ENCODE results near the gene RIN1. TPM values are rescaled to one million over a fixed set of nuclear protein-coding genes. Genes with fewer than 3 reads are reported as not detected.

The RIN1 gene
- total and polyA plus RNA-seq, 2 donors (not counting 1 experiment from before 2014, with no cell fraction given): 0.72 to 1.7 TPM

DNA sequence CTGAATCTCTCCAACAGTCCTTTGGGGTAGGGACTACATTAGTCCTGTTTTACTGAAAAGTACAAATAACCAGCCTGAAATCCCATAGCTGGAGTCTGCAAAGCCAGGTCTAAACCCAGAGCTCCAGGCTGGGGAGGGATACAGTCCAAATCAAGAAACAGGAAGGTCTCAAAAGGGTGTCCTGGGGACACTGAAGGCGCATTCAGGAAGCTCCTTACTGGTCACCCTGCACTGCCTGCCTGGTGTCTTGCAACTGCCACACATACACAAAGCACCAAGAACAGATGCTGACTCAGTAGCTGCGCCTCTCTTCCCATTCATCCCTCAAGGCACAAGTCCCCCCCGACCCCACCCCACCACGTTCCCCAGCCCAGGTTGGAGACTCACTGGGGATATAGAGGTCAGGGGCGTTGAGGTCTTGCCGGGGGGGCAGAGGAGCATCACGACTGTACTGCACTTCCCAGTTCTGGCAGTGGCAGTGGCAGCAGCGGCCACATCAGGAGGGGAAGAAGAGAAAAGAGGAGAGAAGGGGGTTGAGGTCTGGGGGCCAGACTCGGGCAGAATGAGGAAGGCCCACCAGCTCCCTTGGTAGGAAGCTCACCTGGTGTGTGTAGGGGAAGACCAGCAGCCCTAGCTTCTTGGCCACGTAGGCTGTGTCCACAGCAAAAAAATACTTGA, 48.9 kb downstream of the RIN1 start:
- Histone ChIP-seq H3K4me2 (replicated peaks; ENCODE audit: low read depth, low read length, poor library complexity, severe bottlenecking) (peak overlapping the region; percentile 94), H3K4me1 (ENCODE audit: control insufficient read depth in 2 of 2, insufficient read depth in 2 of 2, low read length in 2 of 2) (peaks cover 36 to 48% of the 10 kb centered on the region in 2 donors), H3K9ac (ENCODE audit: low read length) (no peak overlapping the region), H3K36me3 (replicated peaks in 1 of 2; ENCODE audit: control extremely low read depth in 1 of 2, control insufficient read depth in 1 of 2, extremely low read depth in 1 of 2, insufficient read depth in 2 of 2, low read length in 1 of 2) (peaks cover 0 to 13% of the 10 kb centered on the region in 2 experiments), H4K20me1 (ENCODE audit: control insufficient read depth, insufficient read depth, low read length, poor library complexity, severe bottlenecking) (peaks cover 26% of the 10 kb centered on the region), H3K79me2 (ENCODE audit: control insufficient read depth, insufficient read depth, low read length) (peaks cover 35% of the 10 kb centered on the region), H3K9me3 (ENCODE audit: control extremely low read depth in 1 of 3, control insufficient read depth in 2 of 3, insufficient read depth in 1 of 3, low read length in 2 of 3) (peaks cover 0 to under 1% (median 0%) of the 10 kb centered on the region in 3 donors), H3K27me3 (replicated peaks in 1 of 4; ENCODE audit: control extremely low read depth in 1 of 4, control insufficient read depth in 3 of 4, insufficient read depth in 4 of 4, low read length in 3 of 4) (peaks cover under 1 to 17% (median 7%) of the 10 kb centered on the region in 4 experiments), H2AFZ (ENCODE audit: insufficient read depth, low read depth, low read length, poor library complexity, severe bottlenecking) (no peak overlapping the region), H3K4me3 (ENCODE audit: control extremely low read depth in 1 of 5, extremely low read depth in 1 of 5, insufficient read depth in 1 of 5, low read depth in 2 of 5, low read length in 4 of 5) (no peak overlapping the region), H3K27ac (ENCODE audit: low read length in 2 of 2) (no peak overlapping the region)
- TF ChIP-seq, protein P1, sequence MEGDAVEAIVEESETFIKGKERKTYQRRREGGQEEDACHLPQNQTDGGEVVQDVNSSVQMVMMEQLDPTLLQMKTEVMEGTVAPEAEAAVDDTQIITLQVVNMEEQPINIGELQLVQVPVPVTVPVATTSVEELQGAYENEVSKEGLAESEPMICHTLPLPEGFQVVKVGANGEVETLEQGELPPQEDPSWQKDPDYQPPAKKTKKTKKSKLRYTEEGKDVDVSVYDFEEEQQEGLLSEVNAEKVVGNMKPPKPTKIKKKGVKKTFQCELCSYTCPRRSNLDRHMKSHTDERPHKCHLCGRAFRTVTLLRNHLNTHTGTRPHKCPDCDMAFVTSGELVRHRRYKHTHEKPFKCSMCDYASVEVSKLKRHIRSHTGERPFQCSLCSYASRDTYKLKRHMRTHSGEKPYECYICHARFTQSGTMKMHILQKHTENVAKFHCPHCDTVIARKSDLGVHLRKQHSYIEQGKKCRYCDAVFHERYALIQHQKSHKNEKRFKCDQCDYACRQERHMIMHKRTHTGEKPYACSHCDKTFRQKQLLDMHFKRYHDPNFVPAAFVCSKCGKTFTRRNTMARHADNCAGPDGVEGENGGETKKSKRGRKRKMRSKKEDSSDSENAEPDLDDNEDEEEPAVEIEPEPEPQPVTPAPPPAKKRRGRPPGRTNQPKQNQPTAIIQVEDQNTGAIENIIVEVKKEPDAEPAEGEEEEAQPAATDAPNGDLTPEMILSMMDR (IDR thresholded peaks at IDR 0.05): no peak
- TF ChIP-seq EZH2 (IDR thresholded peaks at IDR 0.05; ENCODE audit: borderline replicate concordance, insufficient read depth, low read depth, low read length, poor library complexity, severe bottlenecking): no peak
- Mint-ChIP-seq H3K4me1 (peaks cover 39% of the 10 kb centered on the region), H3K27ac (peak overlapping the region; percentile 77), H3K27me3 (no peaks in the 10 kb centered on the region), H3K9me3 (ENCODE audit: insufficient read depth) (no peaks in the 10 kb centered on the region), H3K4me3 (peak overlapping the region; percentile 72)
- 60% methylated on average over 6 of the region's 10 CpGs for WGBS (ENCODE audit: insufficient coverage)
- ATAC-seq (ENCODE audit: low read depth) (no peak), DNase-seq (peak; percentile 36)
- POLR2A ChIA-PET: interaction anchor here (0.7 kb wide), 1 partner anchor 732 kb away, joined by 7 read pairs; no protein-coding TSS in a partner anchor
- CTCF ChIA-PET: interaction anchor here (0.5 to 1.0 kb wide), 4 partner anchors 17 to 210 kb away, joined by 3 to 4 read pairs (median 3); partner anchors contain the start of gene RAB1B
- intact Hi-C loops (cut with micrococcal nuclease): loop anchor here (5.0 kb wide), 1 partner anchor 85 kb away; the partner anchor contains the start of gene SLC29A2

DNA sequence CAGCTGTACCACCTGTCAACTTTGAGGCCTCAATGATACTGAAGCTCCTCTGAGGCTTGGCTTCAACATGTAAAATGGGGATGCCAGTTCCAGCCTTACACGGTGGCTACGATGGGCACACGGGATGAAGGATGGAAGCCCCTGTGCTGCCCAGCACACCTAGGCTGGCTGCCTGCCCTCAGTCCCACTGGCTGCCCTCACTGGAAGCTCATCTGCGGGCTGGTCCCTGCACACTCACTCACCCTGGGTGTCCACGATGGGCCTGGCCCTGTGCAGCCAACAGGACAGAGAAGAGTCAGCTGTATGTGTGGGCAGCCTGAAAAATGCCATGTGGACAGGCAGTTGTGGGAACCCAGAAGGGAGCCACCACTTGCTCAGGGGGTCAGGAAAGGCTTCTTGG, 49.5 kb downstream of the RIN1 start:
- no peaks in the 10 kb centered on the region for H3K9me3 Mint-ChIP-seq (ENCODE audit: insufficient read depth)
- H3K4me3 ChIP-seq (ENCODE audit: control extremely low read depth in 1 of 5, extremely low read depth in 1 of 5, insufficient read depth in 1 of 5, low read depth in 2 of 5, low read length in 4 of 5): no peak overlapping the region
- no peak overlapping the region for H3K27ac Mint-ChIP-seq
- no peak for ATAC-seq (ENCODE audit: low read depth)
- no peak overlapping the region for H3K27ac ChIP-seq (ENCODE audit: low read length in 2 of 2)
- DNase-seq: peak; percentile 28
- WGBS (ENCODE audit: insufficient coverage): 97% methylated on average over 5 of the region's 5 CpGs
- H3K4me1 ChIP-seq (ENCODE audit: control insufficient read depth in 2 of 2, insufficient read depth in 2 of 2, low read length in 2 of 2): peaks cover 36 to 49% of the 10 kb centered on the region in 2 donors
- H3K36me3 ChIP-seq (replicated peaks in 1 of 2; ENCODE audit: control extremely low read depth in 1 of 2, control insufficient read depth in 1 of 2, extremely low read depth in 1 of 2, insufficient read depth in 2 of 2, low read length in 1 of 2): peaks cover 0 to 13% of the 10 kb centered on the region in 2 experiments
- ChIA-PET POLR2A (no interaction called here), CTCF (interaction anchor here (0.5 to 1.0 kb wide), 3 partner anchors 16 to 209 kb away, joined by 3 read pairs; partner anchors contain the start of gene RAB1B)
- H3K27me3 Mint-ChIP-seq: no peaks in the 10 kb centered on the region
- no peak overlapping the region for H3K9ac ChIP-seq (ENCODE audit: low read length)
- H3K27me3 ChIP-seq (replicated peaks in 1 of 4; ENCODE audit: control extremely low read depth in 1 of 4, control insufficient read depth in 3 of 4, insufficient read depth in 4 of 4, low read length in 3 of 4): peaks cover 0 to 13% (median 4%) of the 10 kb centered on the region in 4 experiments
- no peak overlapping the region for H2AFZ ChIP-seq (ENCODE audit: insufficient read depth, low read depth, low read length, poor library complexity, severe bottlenecking)
- intact Hi-C loops (cut with micrococcal nuclease): loop anchor here (5.0 kb wide), 1 partner anchor 86 kb away; the partner anchor contains the start of gene SLC29A2
- H3K4me2 ChIP-seq (replicated peaks; ENCODE audit: low read depth, low read length, poor library complexity, severe bottlenecking): no peak overlapping the region
- H3K79me2 ChIP-seq (ENCODE audit: control insufficient read depth, insufficient read depth, low read length): peaks cover 35% of the 10 kb centered on the region
- H3K9me3 ChIP-seq (ENCODE audit: control extremely low read depth in 1 of 3, control insufficient read depth in 2 of 3, insufficient read depth in 1 of 3, low read length in 2 of 3): no peaks in the 10 kb centered on the region
- peak overlapping the region; percentile 72 for H3K4me3 Mint-ChIP-seq
- peaks cover 26% of the 10 kb centered on the region for H4K20me1 ChIP-seq (ENCODE audit: control insufficient read depth, insufficient read depth, low read length, poor library complexity, severe bottlenecking)
- H3K4me1 Mint-ChIP-seq: peaks cover 44% of the 10 kb centered on the region
- no peak for TF ChIP-seq EZH2 (IDR thresholded peaks at IDR 0.05; ENCODE audit: borderline replicate concordance, insufficient read depth, low read depth, low read length, poor library complexity, severe bottlenecking)
- TF ChIP-seq, protein P1 (IDR thresholded peaks at IDR 0.05): no peak
